ENCODE measurements around the gene STK32C. TPM values are rescaled to one million over a fixed set of nuclear protein-coding genes. Genes with fewer than 3 reads are reported as not detected.

Gene STK32C
- total RNA-seq, 1 experiment from 2014 or later: 13.9 TPM

DNA sequence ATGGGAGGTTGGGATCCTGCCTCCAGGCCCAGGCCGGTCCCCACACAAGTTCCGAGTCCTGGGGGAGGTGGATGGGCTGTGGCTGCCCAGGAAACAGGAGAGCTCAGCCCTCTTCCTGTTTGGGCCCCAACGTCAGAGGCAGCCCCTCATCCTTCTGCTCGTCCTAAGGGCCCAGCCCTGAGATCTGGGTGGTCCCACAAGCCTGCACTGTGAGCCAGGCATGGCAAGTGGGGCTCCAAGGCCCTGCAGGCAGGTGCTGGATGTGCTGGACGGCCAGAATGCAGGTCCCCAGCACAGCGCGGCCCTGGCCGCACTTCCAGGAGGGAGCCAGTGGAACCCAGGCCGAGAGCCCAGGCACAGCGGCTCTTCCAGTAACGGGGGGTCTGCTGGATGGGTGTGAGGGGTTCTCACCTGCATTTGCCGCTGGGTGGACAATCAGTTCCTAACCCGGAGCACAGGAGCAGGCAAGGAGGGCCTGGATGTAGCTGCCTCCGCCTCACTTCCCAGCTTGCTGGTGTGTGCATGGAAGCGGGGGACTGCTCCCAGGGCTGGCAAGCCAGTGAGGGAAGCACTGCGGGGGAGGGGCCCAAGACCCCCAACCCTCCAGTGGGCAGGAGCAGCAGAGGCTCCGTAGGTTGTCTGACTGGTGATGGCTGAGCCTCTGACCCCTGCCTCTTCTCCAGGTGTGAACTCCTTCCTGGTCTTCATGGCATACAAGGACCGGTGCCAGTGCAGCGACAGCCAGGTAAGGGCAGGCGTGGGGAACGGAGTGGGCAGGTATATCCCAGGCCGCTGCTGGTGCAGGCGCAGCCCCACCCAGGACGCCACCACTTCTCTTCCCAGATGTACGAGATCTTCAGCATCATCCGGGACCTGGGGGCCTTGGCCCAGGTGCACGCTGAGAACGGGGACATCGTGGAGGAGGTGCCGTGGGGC lies 111.3 kb downstream of the STK32C start:
- intact Hi-C loops (cut with micrococcal nuclease; ENCODE audit: unreplicated experiment): no loop called here
- H3K27ac ChIP-seq: no peak overlapping the region
- BruUV-seq (replicated peaks): no TSS peak
- H3F3A ChIP-seq (ENCODE audit: insufficient read depth, low read depth): no peaks in the 10 kb centered on the region
- H3K4me3 ChIP-seq: no peak overlapping the region
- DNase-seq: no peak
- H3K4me2 ChIP-seq: no peak overlapping the region
- H4K20me1 ChIP-seq (ENCODE audit: insufficient read depth): no peaks in the 10 kb centered on the region
- CTCF ChIA-PET: no interaction called here
- no peaks in the 10 kb centered on the region for H3K79me2 ChIP-seq (ENCODE audit: low read depth)
- H3K9me2 ChIP-seq (ENCODE audit: insufficient read depth): no peaks in the 10 kb centered on the region
- no peaks in the 10 kb centered on the region for H3K9me3 ChIP-seq (ENCODE audit: insufficient read depth, low read depth)
- POLR2A ChIA-PET (ENCODE audit: unreplicated experiment): no interaction called here
- H3K36me3 ChIP-seq (ENCODE audit: low read depth): no peaks in the 10 kb centered on the region
- no peak for TF ChIP-seq CTCF (conservative IDR thresholded peaks at IDR 0.05)
- TF ChIP-seq EZH2 (IDR thresholded peaks at IDR 0.05; ENCODE audit: low read depth): no peak
- no peaks in the 10 kb centered on the region for H3K4me1 ChIP-seq (replicated peaks; ENCODE audit: insufficient read depth)
- no peak overlapping the region for H2AFZ ChIP-seq
- H3K27me3 ChIP-seq (ENCODE audit: insufficient read depth, low read depth): no peaks in the 10 kb centered on the region

DNA sequence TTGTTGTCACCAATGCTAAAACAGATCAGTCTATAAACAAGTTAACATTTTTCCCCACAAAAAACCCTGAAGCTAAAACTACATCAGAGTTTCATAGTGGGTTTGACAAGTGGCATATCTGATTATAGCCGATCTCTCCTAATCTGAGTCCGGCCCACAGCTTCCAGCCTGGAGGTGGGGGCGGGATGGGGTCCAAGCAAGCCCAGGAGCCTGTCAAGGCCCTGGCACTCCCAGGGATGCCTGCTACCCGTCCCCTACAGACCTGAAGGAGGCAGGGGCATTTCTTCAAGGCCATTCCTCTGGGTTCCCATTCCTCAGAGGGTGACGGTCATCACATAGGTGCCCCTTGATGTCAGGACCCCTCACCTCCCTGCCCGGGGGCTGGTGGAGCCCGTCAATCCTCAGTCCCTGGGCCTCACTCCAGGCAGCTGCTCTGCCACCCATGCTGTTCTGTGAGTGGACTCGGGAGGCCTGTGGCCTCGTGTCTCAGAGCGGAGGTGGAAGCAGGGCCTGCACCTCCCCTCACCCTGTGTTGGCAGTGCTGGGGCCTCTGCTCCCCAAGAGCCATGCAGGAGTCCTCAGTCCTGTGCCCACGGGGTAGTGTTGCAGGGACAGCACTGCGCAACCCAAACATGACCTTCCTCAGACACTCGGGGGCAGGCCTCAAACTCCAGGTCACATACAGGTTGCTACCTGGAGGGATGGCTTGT lies 112.2 kb downstream of the STK32C start:
- BruUV-seq (replicated peaks): no TSS peak
- no peaks in the 10 kb centered on the region for H3K36me3 ChIP-seq (ENCODE audit: low read depth)
- H3K79me2 ChIP-seq (ENCODE audit: low read depth): no peaks in the 10 kb centered on the region
- no peak overlapping the region for H3K27ac ChIP-seq
- no peaks in the 10 kb centered on the region for H3F3A ChIP-seq (ENCODE audit: insufficient read depth, low read depth)
- H3K4me2 ChIP-seq: no peak overlapping the region
- TF ChIP-seq CTCF (conservative IDR thresholded peaks at IDR 0.05): no peak
- no peak for TF ChIP-seq EZH2 (IDR thresholded peaks at IDR 0.05; ENCODE audit: low read depth)
- H3K27me3 ChIP-seq (ENCODE audit: insufficient read depth, low read depth): no peaks in the 10 kb centered on the region
- no peaks in the 10 kb centered on the region for H3K9me2 ChIP-seq (ENCODE audit: insufficient read depth)
- no peaks in the 10 kb centered on the region for H3K9me3 ChIP-seq (ENCODE audit: insufficient read depth, low read depth)
- no peak overlapping the region for H3K4me3 ChIP-seq
- no peak overlapping the region for H2AFZ ChIP-seq
- no peak for DNase-seq
- H4K20me1 ChIP-seq (ENCODE audit: insufficient read depth): no peaks in the 10 kb centered on the region
- POLR2A ChIA-PET (ENCODE audit: unreplicated experiment): no interaction called here
- H3K4me1 ChIP-seq (replicated peaks; ENCODE audit: insufficient read depth): no peaks in the 10 kb centered on the region
- intact Hi-C loops (cut with micrococcal nuclease; ENCODE audit: unreplicated experiment): no loop called here
- CTCF ChIA-PET: no interaction called here

DNA sequence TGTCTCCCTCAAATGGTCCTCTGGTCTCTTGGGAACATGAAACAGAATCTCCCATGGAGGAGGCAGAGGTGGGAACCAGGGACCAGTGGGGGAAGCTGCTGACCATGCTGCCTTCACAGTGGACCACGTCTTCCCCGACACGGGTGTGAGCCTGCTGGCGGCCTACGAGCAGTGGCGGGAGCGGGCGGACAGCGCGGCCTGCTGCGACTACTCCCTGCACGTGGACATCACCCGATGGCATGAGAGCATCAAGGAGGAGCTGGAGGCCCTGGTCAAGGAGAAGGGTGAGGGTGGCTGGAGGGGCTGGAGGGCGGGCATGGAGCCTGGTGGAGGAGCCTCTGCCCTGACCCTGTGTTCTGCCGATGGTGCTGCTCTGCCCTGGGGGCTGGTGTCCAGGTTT lies 113.0 kb downstream of the STK32C start:
- no peaks in the 10 kb centered on the region for H3K9me3 ChIP-seq (ENCODE audit: insufficient read depth, low read depth)
- H4K20me1 ChIP-seq (ENCODE audit: insufficient read depth): no peaks in the 10 kb centered on the region
- no peaks in the 10 kb centered on the region for H3K9me2 ChIP-seq (ENCODE audit: insufficient read depth)
- no peaks in the 10 kb centered on the region for H3K36me3 ChIP-seq (ENCODE audit: low read depth)
- no peak overlapping the region for H3K4me3 ChIP-seq
- no peaks in the 10 kb centered on the region for H3F3A ChIP-seq (ENCODE audit: insufficient read depth, low read depth)
- no TSS peak for BruUV-seq (replicated peaks)
- no peak overlapping the region for H3K27ac ChIP-seq
- intact Hi-C loops (cut with micrococcal nuclease; ENCODE audit: unreplicated experiment): no loop called here
- CTCF ChIA-PET: no interaction called here
- no peaks in the 10 kb centered on the region for H3K4me1 ChIP-seq (replicated peaks; ENCODE audit: insufficient read depth)
- POLR2A ChIA-PET (ENCODE audit: unreplicated experiment): no interaction called here
- DNase-seq: no peak
- TF ChIP-seq CTCF (conservative IDR thresholded peaks at IDR 0.05) (no peak), EZH2 (IDR thresholded peaks at IDR 0.05; ENCODE audit: low read depth) (no peak)
- no peaks in the 10 kb centered on the region for H3K79me2 ChIP-seq (ENCODE audit: low read depth)
- H3K27me3 ChIP-seq (ENCODE audit: insufficient read depth, low read depth): no peaks in the 10 kb centered on the region
- no peak overlapping the region for H2AFZ ChIP-seq
- no peak overlapping the region for H3K4me2 ChIP-seq
